ENCODE results near the gene NAT8L. TPM values are rescaled to one million over a fixed set of nuclear protein-coding genes. Genes with fewer than 3 reads are reported as not detected.

NAT8L gene
- total RNA-seq, 1 experiment from 2014 or later, result 0.05 TPM

GRCh38 chr4:2092669-2093053 is 33.5 kb downstream of the NAT8L start:
- DNase-seq (ENCODE audit: low read depth), result no peak

- DNase-seq (ENCODE audit: low read depth), result no peak
These were observed 34.1 kb downstream of the NAT8L start for GRCh38 chr4:2093265-2093664.

GRCh38 chr4:2094545-2094944 is 35.4 kb downstream of the NAT8L start:
- no peak for DNase-seq (ENCODE audit: low read depth)

- DNase-seq (ENCODE audit: low read depth), result peak; percentile 89
These were observed 36.3 kb downstream of the NAT8L start for GRCh38 chr4:2095236-2096072.

GRCh38 chr4:2096073-2096609 is 37.0 kb downstream of the NAT8L start:
- DNase-seq (ENCODE audit: low read depth), result no peak

GRCh38 chr4:2101346-2102044 is 42.4 kb downstream of the NAT8L start:
- peak; percentile 94 for DNase-seq (ENCODE audit: low read depth)

GRCh38 chr4:2102045-2102883 is 43.1 kb downstream of the NAT8L start:
- no peak for DNase-seq (ENCODE audit: low read depth)

- DNase-seq (ENCODE audit: low read depth), result no peak
These were observed 44.2 kb downstream of the NAT8L start for GRCh38 chr4:2103127-2103842.

- no peak for DNase-seq (ENCODE audit: low read depth)
These were observed 44.9 kb downstream of the NAT8L start for GRCh38 chr4:2103843-2104547.

- DNase-seq (ENCODE audit: low read depth), result no peak
These were observed 45.6 kb downstream of the NAT8L start for GRCh38 chr4:2104556-2105345.

- peak; percentile 48 for DNase-seq (ENCODE audit: low read depth)
These were observed 46.4 kb downstream of the NAT8L start for GRCh38 chr4:2105559-2105958.

GRCh38 chr4:2116687-2117400 is 57.7 kb downstream of the NAT8L start:
- no peak for DNase-seq (ENCODE audit: low read depth)

Other genes starting within 250 kb of the NAT8L start
- gene LETM1, start 203.2 kb upstream of the NAT8L start, total RNA-seq (2014; rRNA removed; shearing (Covaris generic)), result 23.1 and 33.0 TPM in 2 replicates
- gene NSD2, start 187.9 kb upstream of the NAT8L start, total RNA-seq (2014; rRNA removed; shearing (Covaris generic)), result 44.9 and 71.9 TPM in 2 replicates
- gene NELFA, start 50.4 kb upstream of the NAT8L start, total RNA-seq (2014; rRNA removed; shearing (Covaris generic)), result 11.6 and 17.3 TPM in 2 replicates
- gene HAUS3, start 182.8 kb downstream of the NAT8L start, total RNA-seq (2014; rRNA removed; shearing (Covaris generic)), result 7.7 and 14.2 TPM in 2 replicates
- gene POLN, start 182.8 kb downstream of the NAT8L start, total RNA-seq (2014; rRNA removed; shearing (Covaris generic)), result 0.44 TPM in 1 of 2 replicates, not detected in the other
- 11.1 and 19.2 TPM in 2 replicates for gene MXD4, start 202.8 kb downstream of the NAT8L start, total RNA-seq (2014; rRNA removed; shearing (Covaris generic))